HL-60 (cell line): ENCODE data around the gene MPV17L2.

Experiments used
- CTCF ChIP-seq: IDR thresholded peaks from one replicate; pipeline ENCODE4 v1.5.1; 2011; ENCODE audit warnings: low read length, control low read depth, inconsistent platforms; ENCODE audit not compliant: insufficient read depth
- GABPA ChIP-seq: IDR thresholded peaks from 2 replicates; pipeline ENCODE4 v1.6.1; 2012; ENCODE audit warnings: low read depth
- POLR2AphosphoS5 ChIP-seq: IDR thresholded peaks from 2 replicates; pipeline ENCODE4 v1.6.1; 2012; ENCODE audit warnings: low read depth
- REST ChIP-seq: IDR thresholded peaks from 2 replicates; pipeline ENCODE4 v1.6.1; 2012; ENCODE audit warnings: low read depth; ENCODE audit not compliant: insufficient replicate concordance

- TF ChIP-seq REST (no peak), CTCF (no peak), POLR2AphosphoS5 (no peak), GABPA (no peak)
These were observed 27.7 kb downstream of the MPV17L2 start for GRCh38 chr19:18220632-18221275.
